SK-N-SH (cell line): ENCODE results near the gene EXOC4. TPM values are rescaled to one million over a fixed set of nuclear protein-coding genes. Genes with fewer than 3 reads are reported as not detected.
A peak's percentile ranks its signal among the peaks of the same experiment; 100 is the strongest.

Experiments used
- CTCF ChIA-PET: fragments of 300-600, 350-600 bp; formaldehyde crosslinking; extraction: SDS; loops from one replicate; lab custom pipeline; 2021; lab: Yijun Ruan, JAX
- POLR2A ChIA-PET: fragments of 350-600 bp; sonication (Branson Sonifier 250); formaldehyde crosslinking; extraction: SDS; loops from one replicate; lab custom pipeline; 2020; ENCODE audit warnings: antibody characterized with exemption, inconsistent platforms; lab: Yijun Ruan, JAX
- DNase-seq: peaks from one replicate; pipeline ENCODE4 v3.0.0; 2012
- H2AFZ ChIP-seq: fragments of 200-600 bp; sonication (generic); 2 replicates; pipeline ENCODE4 v1.8.1; 2016; ENCODE audit warnings: antibody characterized with exemption, mild to moderate bottlenecking, low read depth
- H3F3A ChIP-seq: fragments of 200-600 bp; sonication (generic); replicated peaks from 2 replicates; pipeline ENCODE3; 2016; ENCODE audit warnings: antibody characterized with exemption, mild to moderate bottlenecking; ENCODE audit not compliant: insufficient read depth
- H3K27ac ChIP-seq, 2 experiments: fragments of 200-500 bp in 1 of 2; fragments of 200-600 bp in 1 of 2; sonication (Bioruptor generic) in 1 of 2; sonication (generic), shearing (Covaris generic) in 1 of 2; 2 replicates each; pipeline versions ENCODE4 v1.5.1 to v1.6.1; 2014 to 2016; ENCODE audit warnings: low read depth in 2 of 2, inconsistent platforms in 1 of 2, low read length in 1 of 2, mild to moderate bottlenecking in 1 of 2, mixed read lengths in 1 of 2
- H3K27me3 ChIP-seq: fragments of 200-600 bp; sonication (generic), shearing (Covaris generic); 2 replicates; pipeline ENCODE4 v1.6.1; 2016; ENCODE audit warnings: mixed run types; ENCODE audit not compliant: insufficient read depth
- H3K36me3 ChIP-seq, 2 experiments: fragments of 200-500 bp in 1 of 2; fragments of 200-600 bp in 1 of 2; sonication (Bioruptor generic) in 1 of 2; sonication (generic) in 1 of 2; replicated peaks in 1 of 2; 2 replicates each; pipeline versions ENCODE3 to v1.5.1; 2014 to 2016; ENCODE audit warnings: low read length in 1 of 2, mild to moderate bottlenecking in 1 of 2; ENCODE audit not compliant: insufficient read depth in 2 of 2, control insufficient read depth in 1 of 2
- H3K4me1 ChIP-seq, 2 experiments: fragments of 200-500 bp in 1 of 2; fragments of 200-600 bp in 1 of 2; sonication (Bioruptor generic) in 1 of 2; sonication (generic), shearing (Covaris generic) in 1 of 2; 2 replicates each; pipeline versions ENCODE4 v1.5.1 to v1.6.1; 2014 to 2016; ENCODE audit warnings: low read depth in 1 of 2, low read length in 1 of 2, mixed run types in 1 of 2; ENCODE audit not compliant: insufficient read depth in 2 of 2, control insufficient read depth in 1 of 2
- H3K4me2 ChIP-seq: fragments of 200-600 bp; sonication (generic), shearing (Covaris generic); 2 replicates; pipeline ENCODE4 v1.6.1; 2017; ENCODE audit warnings: mixed run types
- H3K4me3 ChIP-seq, 2 experiments: fragments of 200-500 bp in 1 of 2; fragments of 200-600 bp in 1 of 2; sonication (Bioruptor generic) in 1 of 2; sonication (generic), shearing (Covaris generic) in 1 of 2; 2 replicates each; pipeline versions ENCODE4 v1.5.1 to v1.8.1; 2014 to 2016; ENCODE audit warnings: low read depth in 2 of 2, inconsistent platforms in 1 of 2, low read length in 1 of 2, mild to moderate bottlenecking in 1 of 2, mixed read lengths in 1 of 2, moderate library complexity in 1 of 2
- H3K79me2 ChIP-seq: fragments of 200-600 bp; sonication (generic); 2 replicates; pipeline ENCODE4 v1.8.1; 2017; ENCODE audit warnings: mild to moderate bottlenecking; ENCODE audit not compliant: insufficient read depth
- H3K9ac ChIP-seq: fragments of 200-600 bp; sonication (generic); 2 replicates; pipeline ENCODE4 v1.6.1; 2017; ENCODE audit warnings: mixed run types
- H3K9me2 ChIP-seq: fragments of 200-600 bp; sonication (generic); 2 replicates; pipeline ENCODE4 v1.6.1; 2017; ENCODE audit warnings: mixed run types
- H3K9me3 ChIP-seq: fragments of 200-600 bp; sonication (generic); 2 replicates; pipeline ENCODE4 v1.6.1; 2017; ENCODE audit warnings: mixed run types, mild to moderate bottlenecking, moderate library complexity
- H4K20me1 ChIP-seq: fragments of 200-600 bp; sonication (generic); 2 replicates; pipeline ENCODE4 v1.6.1; 2017; ENCODE audit warnings: mild to moderate bottlenecking, mixed run types; ENCODE audit not compliant: insufficient read depth
- CHD2 ChIP-seq: fragments of 150-350 bp; IDR thresholded peaks from 2 replicates; pipeline ENCODE4 v1.6.1; 2018; ENCODE audit warnings: low read length; ENCODE audit not compliant: partially characterized antibody
- EZH2phosphoT487 ChIP-seq: fragments of 200-600 bp; sonication (generic); IDR thresholded peaks from 2 replicates; pipeline ENCODE4 v1.6.1; 2017; ENCODE audit warnings: low read depth, mixed run types, mild to moderate bottlenecking, antibody characterized with exemption, moderate library complexity, borderline replicate concordance
- MEF2A ChIP-seq: IDR thresholded peaks from 2 replicates; pipeline ENCODE4 v1.4.0; 2012; ENCODE audit warnings: low read depth, borderline replicate concordance
- MXI1 ChIP-seq: IDR thresholded peaks from 2 replicates; pipeline ENCODE4 v1.6.1; 2012; ENCODE audit warnings: mild to moderate bottlenecking, low read depth, low read length, improper control_type of control experiment
- POLR2AphosphoS5 ChIP-seq: IDR thresholded peaks from 2 replicates; pipeline ENCODE4 v1.6.1; 2012; ENCODE audit warnings: low read depth, low read length
- RFX5 ChIP-seq: IDR thresholded peaks from 2 replicates; pipeline ENCODE4 v1.6.1; 2012; ENCODE audit warnings: mild to moderate bottlenecking, improper control_type of control experiment, low read length
- RXRA ChIP-seq: IDR thresholded peaks from 2 replicates; pipeline ENCODE4 v1.4.0; 2012; ENCODE audit warnings: low read depth, mild to moderate bottlenecking, borderline replicate concordance
- SIN3A ChIP-seq: IDR thresholded peaks from 2 replicates; pipeline ENCODE4 v1.6.1; 2012; ENCODE audit warnings: low read depth, mild to moderate bottlenecking, low read length, moderate library complexity, borderline replicate concordance
- TCF12 ChIP-seq: IDR thresholded peaks from 2 replicates; pipeline ENCODE4 v1.4.0; 2012
- YY1 ChIP-seq: IDR thresholded peaks from 2 replicates; pipeline ENCODE4 v1.4.0; 2012; ENCODE audit warnings: low read depth, mild to moderate bottlenecking
- WGBS: methylation state at CpG from one replicate; pipeline ENCODE4 v1.1.6; 2017; ENCODE audit warnings: low lambda C conversion rate; 5-methylcytosine and 5-hydroxymethylcytosine counted together
- polyA plus RNA-seq, 3 experiments: library from polyadenylated mRNA; depleted of rRNA; stranded (reverse); fragments of >200 nt; gene quantifications; 2 replicates each; pipeline ENCODE4 v1.2.3, GENCODE V29; 2012
- TF ChIP-seq, protein P1 (sequence below): IDR thresholded peaks from 2 replicates; pipeline ENCODE4 v1.4.0; 2012; ENCODE audit warnings: low read depth, borderline replicate concordance
- TF ChIP-seq, protein P2 (sequence below): fragments of 200-600 bp; sonication (generic); IDR thresholded peaks from 2 replicates; pipeline ENCODE4 v1.6.1; 2017; ENCODE audit warnings: antibody characterized with exemption, mild to moderate bottlenecking, moderate library complexity
- TF ChIP-seq, protein P3 (sequence below): IDR thresholded peaks from 2 replicates; pipeline ENCODE4; 2012
- TF ChIP-seq, protein P4 (sequence below): IDR thresholded peaks from 2 replicates; pipeline ENCODE4 v1.4.0; 2012; ENCODE audit warnings: low read depth, borderline replicate concordance
- TF ChIP-seq, protein P5 (sequence below): fragments of 150-350 bp; IDR thresholded peaks from 2 replicates; pipeline ENCODE4 v1.6.1; 2016; ENCODE audit warnings: mild to moderate bottlenecking, low read depth, low read length

EXOC4 gene
- polyA plus RNA-seq, 1 of the 3 experiments (the other 2 are of a cell fraction): 37.3 TPM

DNA sequence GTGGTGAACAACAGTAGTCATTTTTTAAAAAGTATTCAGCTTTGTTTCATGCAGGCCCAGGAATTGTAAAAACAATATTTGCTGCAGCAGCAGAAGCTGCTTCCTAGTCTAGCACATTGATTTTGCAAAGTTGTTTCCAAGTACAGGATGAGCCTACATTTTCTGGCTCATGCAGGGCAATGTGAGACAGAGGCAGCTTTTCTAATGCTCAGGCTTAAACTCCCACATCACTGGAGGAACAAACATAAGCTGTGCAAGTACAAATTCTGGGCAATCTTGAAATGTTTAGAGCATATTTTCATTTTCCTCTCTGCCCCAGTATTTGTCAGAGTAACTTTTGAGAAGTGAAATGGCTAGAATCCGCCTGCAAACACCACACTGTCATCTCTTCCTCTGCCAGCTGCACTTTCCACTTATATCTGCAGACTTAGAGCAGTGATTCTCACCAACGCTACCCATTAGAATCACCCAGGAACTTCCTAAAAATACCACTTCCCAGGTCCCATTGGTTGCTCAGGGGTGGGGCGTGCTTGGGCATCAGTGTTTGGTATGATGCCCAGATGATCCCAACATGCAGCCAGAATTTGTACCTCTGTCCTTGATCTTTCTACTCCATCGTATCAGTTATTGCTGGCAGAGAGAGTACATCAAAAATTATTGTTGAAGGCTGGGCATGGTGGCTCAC is 570.1 kb downstream of the EXOC4 start:
- Histone ChIP-seq H3K9ac (no peak overlapping the region), H3K4me3 (no peak overlapping the region), H3K9me3 (no peaks in the 10 kb centered on the region), H3K27me3 (no peaks in the 10 kb centered on the region), H3K36me3 (peaks cover 23 to 57% of the 10 kb centered on the region in 2 experiments), H3K9me2 (no peaks in the 10 kb centered on the region), H3K4me2 (no peak overlapping the region), H2AFZ (no peak overlapping the region), H3K4me1 (peaks cover 0 to 49% of the 10 kb centered on the region in 2 experiments; a peak in 3 of 4 replicates), H3K79me2 (no peaks in the 10 kb centered on the region), H3K27ac (peak overlapping the region in 1 of 2 experiments; percentile 93; a peak in 2 of 4 replicates), H3F3A (no peaks in the 10 kb centered on the region), H4K20me1 (no peaks in the 10 kb centered on the region)
- TF ChIP-seq CHD2: no peak
- TF ChIP-seq TCF12: no peak
- no peak for TF ChIP-seq RFX5
- TF ChIP-seq RXRA: no peak
- TF ChIP-seq MXI1: no peak
- TF ChIP-seq, protein P1, sequence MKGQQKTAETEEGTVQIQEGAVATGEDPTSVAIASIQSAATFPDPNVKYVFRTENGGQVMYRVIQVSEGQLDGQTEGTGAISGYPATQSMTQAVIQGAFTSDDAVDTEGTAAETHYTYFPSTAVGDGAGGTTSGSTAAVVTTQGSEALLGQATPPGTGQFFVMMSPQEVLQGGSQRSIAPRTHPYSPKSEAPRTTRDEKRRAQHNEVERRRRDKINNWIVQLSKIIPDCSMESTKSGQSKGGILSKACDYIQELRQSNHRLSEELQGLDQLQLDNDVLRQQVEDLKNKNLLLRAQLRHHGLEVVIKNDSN: no peak
- ChIA-PET POLR2A (no interaction called here), CTCF (interaction anchor here (0.8 to 2.2 kb wide), 8 partner anchors 13 to 193 kb away, joined by 3 to 8 read pairs (median 4); no protein-coding TSS in a partner anchor)
- no peak for DNase-seq
- 97% methylated on average over 4 of the region's 4 CpGs for WGBS

DNA sequence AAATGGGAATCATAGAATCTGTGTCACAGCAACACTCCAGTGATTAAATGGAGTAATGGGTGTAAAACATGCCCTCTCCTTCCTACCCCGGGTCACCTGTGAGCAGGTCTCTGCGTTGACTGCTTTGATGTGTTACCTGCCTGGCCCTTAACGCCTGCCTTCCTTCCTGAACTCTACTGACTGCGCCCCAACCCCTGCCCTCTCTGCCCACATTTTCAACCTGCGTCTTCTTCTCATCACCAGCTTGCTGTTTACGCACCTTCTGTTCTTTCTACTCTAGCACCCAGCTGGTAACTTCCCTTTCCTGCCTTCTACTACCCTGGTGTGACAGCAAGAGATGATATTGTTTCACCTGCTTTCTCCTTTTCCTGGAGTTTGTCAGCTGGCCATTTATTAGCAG is 571.3 kb downstream of the EXOC4 start:
- Histone ChIP-seq H3K9me3 (no peaks in the 10 kb centered on the region), H3K79me2 (no peaks in the 10 kb centered on the region), H2AFZ (no peak overlapping the region), H3K4me2 (no peak overlapping the region), H3K9me2 (no peaks in the 10 kb centered on the region), H3K27ac (peak overlapping the region in 1 of 2 experiments; percentile 80; a peak in 2 of 4 replicates), H3K9ac (no peak overlapping the region), H3K4me1 (peaks cover 0 to 49% of the 10 kb centered on the region in 2 experiments; a peak in 3 of 4 replicates), H3K27me3 (no peaks in the 10 kb centered on the region), H3K4me3 (no peak overlapping the region), H3K36me3 (peaks cover 17 to 52% of the 10 kb centered on the region in 2 experiments), H4K20me1 (no peaks in the 10 kb centered on the region), H3F3A (no peaks in the 10 kb centered on the region)
- WGBS: 94% methylated on average over 6 of the region's 6 CpGs
- POLR2A ChIA-PET: interaction anchor here (1.1 to 2.3 kb wide), 2 partner anchors 16 to 41 kb away, joined by 3 to 9 read pairs; no protein-coding TSS in a partner anchor
- TF ChIP-seq YY1 (no peak), TCF12 (no peak), MEF2A (no peak), EZH2phosphoT487 (no peak), SIN3A (no peak), POLR2AphosphoS5 (no peak), MXI1 (no peak)
- TF ChIP-seq, protein P2, sequence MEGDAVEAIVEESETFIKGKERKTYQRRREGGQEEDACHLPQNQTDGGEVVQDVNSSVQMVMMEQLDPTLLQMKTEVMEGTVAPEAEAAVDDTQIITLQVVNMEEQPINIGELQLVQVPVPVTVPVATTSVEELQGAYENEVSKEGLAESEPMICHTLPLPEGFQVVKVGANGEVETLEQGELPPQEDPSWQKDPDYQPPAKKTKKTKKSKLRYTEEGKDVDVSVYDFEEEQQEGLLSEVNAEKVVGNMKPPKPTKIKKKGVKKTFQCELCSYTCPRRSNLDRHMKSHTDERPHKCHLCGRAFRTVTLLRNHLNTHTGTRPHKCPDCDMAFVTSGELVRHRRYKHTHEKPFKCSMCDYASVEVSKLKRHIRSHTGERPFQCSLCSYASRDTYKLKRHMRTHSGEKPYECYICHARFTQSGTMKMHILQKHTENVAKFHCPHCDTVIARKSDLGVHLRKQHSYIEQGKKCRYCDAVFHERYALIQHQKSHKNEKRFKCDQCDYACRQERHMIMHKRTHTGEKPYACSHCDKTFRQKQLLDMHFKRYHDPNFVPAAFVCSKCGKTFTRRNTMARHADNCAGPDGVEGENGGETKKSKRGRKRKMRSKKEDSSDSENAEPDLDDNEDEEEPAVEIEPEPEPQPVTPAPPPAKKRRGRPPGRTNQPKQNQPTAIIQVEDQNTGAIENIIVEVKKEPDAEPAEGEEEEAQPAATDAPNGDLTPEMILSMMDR: no peak
- TF ChIP-seq, protein P3, sequence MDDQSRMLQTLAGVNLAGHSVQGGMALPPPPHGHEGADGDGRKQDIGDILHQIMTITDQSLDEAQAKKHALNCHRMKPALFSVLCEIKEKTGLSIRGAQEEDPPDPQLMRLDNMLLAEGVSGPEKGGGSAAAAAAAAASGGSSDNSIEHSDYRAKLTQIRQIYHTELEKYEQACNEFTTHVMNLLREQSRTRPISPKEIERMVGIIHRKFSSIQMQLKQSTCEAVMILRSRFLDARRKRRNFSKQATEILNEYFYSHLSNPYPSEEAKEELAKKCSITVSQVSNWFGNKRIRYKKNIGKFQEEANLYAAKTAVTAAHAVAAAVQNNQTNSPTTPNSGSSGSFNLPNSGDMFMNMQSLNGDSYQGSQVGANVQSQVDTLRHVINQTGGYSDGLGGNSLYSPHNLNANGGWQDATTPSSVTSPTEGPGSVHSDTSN: no peak
- TF ChIP-seq, protein P4, sequence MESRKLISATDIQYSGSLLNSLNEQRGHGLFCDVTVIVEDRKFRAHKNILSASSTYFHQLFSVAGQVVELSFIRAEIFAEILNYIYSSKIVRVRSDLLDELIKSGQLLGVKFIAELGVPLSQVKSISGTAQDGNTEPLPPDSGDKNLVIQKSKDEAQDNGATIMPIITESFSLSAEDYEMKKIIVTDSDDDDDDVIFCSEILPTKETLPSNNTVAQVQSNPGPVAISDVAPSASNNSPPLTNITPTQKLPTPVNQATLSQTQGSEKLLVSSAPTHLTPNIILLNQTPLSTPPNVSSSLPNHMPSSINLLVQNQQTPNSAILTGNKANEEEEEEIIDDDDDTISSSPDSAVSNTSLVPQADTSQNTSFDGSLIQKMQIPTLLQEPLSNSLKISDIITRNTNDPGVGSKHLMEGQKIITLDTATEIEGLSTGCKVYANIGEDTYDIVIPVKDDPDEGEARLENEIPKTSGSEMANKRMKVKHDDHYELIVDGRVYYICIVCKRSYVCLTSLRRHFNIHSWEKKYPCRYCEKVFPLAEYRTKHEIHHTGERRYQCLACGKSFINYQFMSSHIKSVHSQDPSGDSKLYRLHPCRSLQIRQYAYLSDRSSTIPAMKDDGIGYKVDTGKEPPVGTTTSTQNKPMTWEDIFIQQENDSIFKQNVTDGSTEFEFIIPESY: no peak
- TF ChIP-seq, protein P5, sequence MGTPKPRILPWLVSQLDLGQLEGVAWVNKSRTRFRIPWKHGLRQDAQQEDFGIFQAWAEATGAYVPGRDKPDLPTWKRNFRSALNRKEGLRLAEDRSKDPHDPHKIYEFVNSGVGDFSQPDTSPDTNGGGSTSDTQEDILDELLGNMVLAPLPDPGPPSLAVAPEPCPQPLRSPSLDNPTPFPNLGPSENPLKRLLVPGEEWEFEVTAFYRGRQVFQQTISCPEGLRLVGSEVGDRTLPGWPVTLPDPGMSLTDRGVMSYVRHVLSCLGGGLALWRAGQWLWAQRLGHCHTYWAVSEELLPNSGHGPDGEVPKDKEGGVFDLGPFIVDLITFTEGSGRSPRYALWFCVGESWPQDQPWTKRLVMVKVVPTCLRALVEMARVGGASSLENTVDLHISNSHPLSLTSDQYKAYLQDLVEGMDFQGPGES: no peak
- CTCF ChIA-PET: interaction anchor here (0.6 to 3.0 kb wide), 8 partner anchors 12 to 200 kb away, joined by 3 to 11 read pairs (median 4); no protein-coding TSS in a partner anchor
- no peak for DNase-seq
